HG02885 (cell line): ENCODE measurements around the gene MARCHF3.

ENCODE experiments used
- ATAC-seq: cut with Tn5 transposase; IDR thresholded peaks from one replicate; pipeline ENCODE4 v1.9.1; 2021; ENCODE audit warnings: mild to moderate bottlenecking; ENCODE audit not compliant: unreplicated experiment, poor library complexity

Gene MARCHF3

GRCh38 chr5:126988021-126988569 is 42.3 kb downstream of the MARCHF3 start:
- ATAC-seq = peak; percentile 91

- no peak for ATAC-seq
Observed at GRCh38 chr5:126987271-126987899, 43.0 kb downstream of the MARCHF3 start.

- ATAC-seq = no peak
Observed at GRCh38 chr5:126984632-126985031, 45.7 kb downstream of the MARCHF3 start.

GRCh38 chr5:126983874-126984266 is 46.5 kb downstream of the MARCHF3 start:
- no peak for ATAC-seq

- no peak for ATAC-seq
Observed at GRCh38 chr5:126982926-126983873, 47.2 kb downstream of the MARCHF3 start.

GRCh38 chr5:126982202-126982601 is 48.2 kb downstream of the MARCHF3 start:
- no peak for ATAC-seq

- no peak for ATAC-seq
Observed at GRCh38 chr5:126981701-126982100, 48.7 kb downstream of the MARCHF3 start.

GRCh38 chr5:126981222-126981621 is 49.1 kb downstream of the MARCHF3 start:
- no peak for ATAC-seq

- ATAC-seq = no peak
Observed at GRCh38 chr5:126978258-126978657, 52.1 kb downstream of the MARCHF3 start.

- no peak for ATAC-seq
Observed at GRCh38 chr5:126976520-126977172, 53.7 kb downstream of the MARCHF3 start.

GRCh38 chr5:126975796-126976195 is 54.6 kb downstream of the MARCHF3 start:
- no peak for ATAC-seq

GRCh38 chr5:126973193-126973592 is 57.2 kb downstream of the MARCHF3 start:
- ATAC-seq = no peak

GRCh38 chr5:126972062-126972895 is 58.1 kb downstream of the MARCHF3 start:
- ATAC-seq = peak; percentile 72

- ATAC-seq = no peak
Observed at GRCh38 chr5:126971455-126972031, 58.8 kb downstream of the MARCHF3 start.

GRCh38 chr5:126970517-126971017 is 59.8 kb downstream of the MARCHF3 start:
- ATAC-seq = no peak

GRCh38 chr5:126969548-126969947 is 60.8 kb downstream of the MARCHF3 start:
- peak; percentile 48 for ATAC-seq

- no peak for ATAC-seq
Observed at GRCh38 chr5:126967808-126968466, 62.4 kb downstream of the MARCHF3 start.

GRCh38 chr5:126965487-126965886 is 64.9 kb downstream of the MARCHF3 start:
- no peak for ATAC-seq

GRCh38 chr5:126965061-126965475 is 65.3 kb downstream of the MARCHF3 start:
- ATAC-seq = peak; percentile 42
